Right ventricle myocardium inferior (tissue), 1 donor: ENCODE results near the gene TULP1. TPM values are rescaled to one million over a fixed set of nuclear protein-coding genes. Genes with fewer than 3 reads are reported as not detected.

Source experiments
- ATAC-seq: fragments of 200-7000 bp; cut with Tn5 transposase; one replicate; pipeline ENCODE4 v1.9.1; 2020; ENCODE audit warnings: mild to moderate bottlenecking, moderate library complexity
- DNase-seq: peaks from one replicate; pipeline ENCODE4 v3.0.0; 2021; ENCODE audit errors: missing footprints
- intact Hi-C: fragments of 100-400 bp; cut with DNase I; formaldehyde crosslinking; loops from one replicate; pipeline ENCODE4 v1.11.0; 2022
- total RNA-seq: library from RNA; stranded (reverse); fragmentation: NEBNext Ultra II Directional; extraction: Animal tissue kit (Norgen Biotek cat#: 25700); gene quantifications from one replicate; pipeline ENCODE4 v1.2.1, GENCODE V29; 2021
- donor health status: DM: no; HTN: yes; CAD: no; lungs with severe emphysema.

The TULP1 gene
- total RNA-seq, 1 donor from 2014 or later: not detected

GRCh38 chr6:35500782-35501181 lies 11.9 kb downstream of the TULP1 start:
- ATAC-seq (no peak), DNase-seq (no peak)
- intact Hi-C loops: no loop called here

- intact Hi-C loops: no loop called here
- ATAC-seq: no peak
- DNase-seq: no peak
These were observed 13.3 kb downstream of the TULP1 start for GRCh38 chr6:35499372-35499771.

GRCh38 chr6:35498422-35499067 lies 14.2 kb downstream of the TULP1 start:
- no peak for ATAC-seq
- intact Hi-C loops: no loop called here
- no peak for DNase-seq

GRCh38 chr6:35497571-35498421 lies 14.9 kb downstream of the TULP1 start:
- DNase-seq (peak; percentile 87), ATAC-seq (peak; percentile 69)
- intact Hi-C loops: no loop called here

- DNase-seq (peak; percentile 84), ATAC-seq (peak; percentile 65)
- intact Hi-C loops: no loop called here
These were observed 15.7 kb downstream of the TULP1 start, which contains the start of gene TEAD3 for GRCh38 chr6:35496841-35497570. TSS of gene TEAD3 (minus strand) at chr6:35497079.

- ATAC-seq (peak; percentile 40), DNase-seq (no peak)
- intact Hi-C loops: no loop called here
These were observed 16.5 kb downstream of the TULP1 start for GRCh38 chr6:35496036-35496840.

GRCh38 chr6:35495258-35496035 lies 17.2 kb downstream of the TULP1 start:
- DNase-seq (no peak), ATAC-seq (no peak)
- intact Hi-C loops: no loop called here

- ATAC-seq (no peak), DNase-seq (no peak)
- intact Hi-C loops: no loop called here
These were observed 18.5 kb downstream of the TULP1 start for GRCh38 chr6:35494161-35494563.

- DNase-seq (no peak), ATAC-seq (no peak)
- intact Hi-C loops: no loop called here
These were observed 19.3 kb downstream of the TULP1 start for GRCh38 chr6:35493307-35493983.

GRCh38 chr6:35492974-35493284 lies 19.8 kb downstream of the TULP1 start:
- intact Hi-C loops: no loop called here
- ATAC-seq (no peak), DNase-seq (no peak)

- ATAC-seq: no peak
- intact Hi-C loops: no loop called here
- no peak for DNase-seq
These were observed 20.3 kb downstream of the TULP1 start for GRCh38 chr6:35492258-35492973.

GRCh38 chr6:35491558-35492257 lies 21.0 kb downstream of the TULP1 start:
- no peak for ATAC-seq

GRCh38 chr6:35490821-35491557 lies 21.7 kb downstream of the TULP1 start:
- no peak for DNase-seq
- intact Hi-C loops: no loop called here
- ATAC-seq: no peak

More at GRCh38 chr6:35491558-35492257, 21.0 kb downstream of the TULP1 start:
- no peak for DNase-seq
- intact Hi-C loops: no loop called here

- DNase-seq: peak; percentile 89
- intact Hi-C loops: no loop called here
- peak; percentile 63 for ATAC-seq
These were observed 22.5 kb downstream of the TULP1 start for GRCh38 chr6:35489995-35490791.

GRCh38 chr6:35489066-35489465 lies 23.6 kb downstream of the TULP1 start:
- intact Hi-C loops: no loop called here
- DNase-seq (no peak), ATAC-seq (no peak)
